Fibroblast of the aortic adventitia (primary cell): Measurements from ENCODE around the gene HLA-F. TPM values are rescaled to one million over a fixed set of nuclear protein-coding genes. Genes with fewer than 3 reads are reported as not detected.
A peak's percentile ranks its signal among the peaks of the same experiment; 100 is the strongest.

Experiments used
- DNase-seq: peaks from one replicate; pipeline ENCODE4 v3.0.0-alpha.2; 2010; ENCODE audit warnings: low read depth
- H3K4me3 ChIP-seq: 2 replicates; pipeline ENCODE4 v1.5.1; 2011; ENCODE audit warnings: low read depth, mild to moderate bottlenecking, control low read depth, low read length, moderate library complexity
- total RNA-seq: library from RNA; depleted of rRNA; stranded (reverse); fragments of >200 nt; gene quantifications from 2 replicates; pipeline ENCODE4 v1.2.3, GENCODE V29; 2012; ENCODE audit warnings: low replicate concordance
- TF ChIP-seq, protein P1 (sequence below): IDR thresholded peaks from 2 replicates; pipeline ENCODE4 v1.5.1; 2011; ENCODE audit warnings: mild to moderate bottlenecking, low read length, control low read depth, inconsistent platforms; ENCODE audit not compliant: insufficient read depth

HLA-F gene
- total RNA-seq, 1 donor: 1.1 TPM

DNA sequence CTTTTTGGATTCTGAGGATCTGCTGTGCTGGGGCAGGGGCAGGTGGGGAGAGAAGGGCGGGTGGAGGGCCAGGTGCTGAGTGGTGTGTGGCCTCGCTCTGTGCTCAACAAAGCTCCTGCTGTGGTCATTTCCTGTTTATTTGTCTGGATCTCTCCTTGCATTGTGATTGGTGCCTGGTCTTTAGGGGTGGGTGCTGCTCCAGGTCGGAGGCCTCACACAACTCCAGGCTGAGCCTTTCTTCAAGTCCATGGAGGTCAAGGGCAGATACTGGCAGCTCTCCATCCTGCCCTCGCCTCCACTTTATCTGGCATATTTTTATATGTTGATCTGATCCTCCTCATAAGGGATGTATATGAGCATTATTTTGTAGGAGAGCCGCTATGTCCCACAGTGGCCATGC, 36.2 kb downstream of the HLA-F start:
- TF ChIP-seq, protein P1, sequence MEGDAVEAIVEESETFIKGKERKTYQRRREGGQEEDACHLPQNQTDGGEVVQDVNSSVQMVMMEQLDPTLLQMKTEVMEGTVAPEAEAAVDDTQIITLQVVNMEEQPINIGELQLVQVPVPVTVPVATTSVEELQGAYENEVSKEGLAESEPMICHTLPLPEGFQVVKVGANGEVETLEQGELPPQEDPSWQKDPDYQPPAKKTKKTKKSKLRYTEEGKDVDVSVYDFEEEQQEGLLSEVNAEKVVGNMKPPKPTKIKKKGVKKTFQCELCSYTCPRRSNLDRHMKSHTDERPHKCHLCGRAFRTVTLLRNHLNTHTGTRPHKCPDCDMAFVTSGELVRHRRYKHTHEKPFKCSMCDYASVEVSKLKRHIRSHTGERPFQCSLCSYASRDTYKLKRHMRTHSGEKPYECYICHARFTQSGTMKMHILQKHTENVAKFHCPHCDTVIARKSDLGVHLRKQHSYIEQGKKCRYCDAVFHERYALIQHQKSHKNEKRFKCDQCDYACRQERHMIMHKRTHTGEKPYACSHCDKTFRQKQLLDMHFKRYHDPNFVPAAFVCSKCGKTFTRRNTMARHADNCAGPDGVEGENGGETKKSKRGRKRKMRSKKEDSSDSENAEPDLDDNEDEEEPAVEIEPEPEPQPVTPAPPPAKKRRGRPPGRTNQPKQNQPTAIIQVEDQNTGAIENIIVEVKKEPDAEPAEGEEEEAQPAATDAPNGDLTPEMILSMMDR: no peak
- DNase-seq: no peak
- no peak overlapping the region for H3K4me3 ChIP-seq

DNA sequence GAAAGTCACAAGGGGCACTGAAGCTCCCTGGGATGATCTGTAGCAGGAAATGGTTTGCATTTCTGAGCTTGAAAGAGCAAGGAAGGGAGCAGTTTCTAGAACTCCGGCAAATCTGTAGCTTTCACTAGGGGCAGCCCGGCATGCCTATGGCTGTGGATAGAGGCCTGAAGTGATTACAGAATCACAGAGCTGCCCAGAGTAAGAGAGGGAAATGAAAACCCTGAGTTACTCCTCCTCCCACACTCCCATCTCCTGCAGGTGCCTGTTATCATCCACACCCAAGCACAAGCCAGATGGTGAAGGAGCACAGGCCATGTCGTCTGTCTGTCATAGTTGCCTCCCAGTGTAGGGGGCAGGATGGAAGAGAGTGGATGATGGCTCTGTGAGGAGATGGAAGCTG, 37.1 kb downstream of the HLA-F start:
- TF ChIP-seq, protein P1: no peak
- no peak for DNase-seq
- H3K4me3 ChIP-seq: no peak overlapping the region

DNA sequence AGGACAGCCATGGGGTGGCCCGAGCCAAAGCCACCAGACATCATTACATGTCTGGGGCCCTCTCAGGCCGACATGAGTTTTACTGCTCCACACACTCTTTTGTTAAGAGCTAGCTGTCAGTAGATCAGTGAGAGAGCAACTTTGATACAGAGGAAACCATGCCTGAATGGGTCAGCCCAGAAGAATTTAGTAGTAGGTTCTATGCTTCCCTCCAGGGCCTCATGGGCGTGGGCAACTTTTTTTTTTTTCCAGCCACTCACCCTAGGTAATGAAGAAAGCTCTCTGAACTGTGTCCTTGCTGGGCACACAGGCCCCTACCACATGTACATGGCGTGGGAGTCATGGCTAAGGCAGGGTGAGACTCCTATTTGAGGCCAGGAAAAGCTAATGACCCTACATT, 38.8 kb downstream of the HLA-F start:
- DNase-seq: no peak
- TF ChIP-seq, protein P1: no peak
- no peak overlapping the region for H3K4me3 ChIP-seq

DNA sequence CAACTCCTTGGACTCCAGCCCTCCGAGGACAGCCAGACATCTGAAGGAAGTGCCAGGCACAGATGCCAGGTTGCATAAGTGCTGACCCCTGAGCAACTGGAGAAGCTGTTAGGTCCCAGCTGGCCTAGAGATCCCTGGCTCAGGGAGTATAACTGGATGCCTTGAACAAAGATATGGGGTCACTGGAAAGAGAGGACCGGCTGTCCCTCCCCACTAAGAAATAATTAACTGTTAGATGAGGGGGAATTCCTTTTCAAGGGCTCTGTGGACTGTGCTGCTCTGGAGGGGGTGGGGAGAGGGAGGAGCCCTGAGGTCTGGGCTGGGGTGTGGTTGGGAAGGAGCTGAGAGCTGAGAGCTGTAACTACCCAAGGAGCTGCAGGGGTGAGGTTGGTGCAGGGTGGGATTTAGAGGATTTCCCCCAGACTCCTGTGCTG, 39.6 kb downstream of the HLA-F start:
- peak; percentile 25 for DNase-seq
- TF ChIP-seq, protein P1: no peak
- H3K4me3 ChIP-seq: no peak overlapping the region

DNA sequence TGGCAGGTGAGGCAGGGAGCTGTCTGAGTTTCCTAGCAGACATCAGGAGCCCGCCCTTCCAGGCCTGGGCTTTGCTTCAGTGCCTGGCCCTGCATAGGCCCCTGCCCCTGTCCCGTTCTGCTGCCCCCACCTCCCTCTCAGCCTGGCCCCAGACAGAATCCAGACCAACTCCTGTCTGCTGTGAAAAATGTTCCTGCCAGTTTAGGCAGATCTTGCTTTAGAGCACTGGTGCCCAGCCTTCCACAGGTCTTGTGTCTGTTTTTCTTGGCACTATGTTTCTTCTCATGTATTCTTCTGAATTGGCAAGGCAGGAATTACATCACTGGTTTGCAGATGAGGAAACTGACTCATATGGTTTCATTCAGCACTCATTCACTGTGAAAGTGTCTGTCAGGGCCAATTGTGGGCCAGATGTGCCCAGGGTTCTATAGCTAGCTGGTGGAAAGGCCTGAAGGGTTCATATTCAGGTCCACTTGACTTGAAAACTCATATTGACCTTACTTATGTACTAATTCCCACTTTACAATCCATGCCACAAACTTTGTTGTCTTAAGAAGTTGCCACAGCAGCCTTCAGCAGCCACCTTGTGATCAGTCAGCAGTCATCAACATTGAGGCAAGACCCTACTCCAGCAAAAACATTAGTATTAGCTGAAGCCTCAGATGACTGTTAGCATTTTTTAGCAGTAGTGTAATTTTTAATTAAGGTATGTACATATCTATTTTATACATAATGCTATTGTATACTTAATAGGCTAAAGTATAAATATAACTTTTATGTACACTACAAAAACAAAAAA, 40.5 kb downstream of the HLA-F start:
- TF ChIP-seq, protein P1: no peak
- H3K4me3 ChIP-seq: no peak overlapping the region
- DNase-seq: peak; percentile 90

DNA sequence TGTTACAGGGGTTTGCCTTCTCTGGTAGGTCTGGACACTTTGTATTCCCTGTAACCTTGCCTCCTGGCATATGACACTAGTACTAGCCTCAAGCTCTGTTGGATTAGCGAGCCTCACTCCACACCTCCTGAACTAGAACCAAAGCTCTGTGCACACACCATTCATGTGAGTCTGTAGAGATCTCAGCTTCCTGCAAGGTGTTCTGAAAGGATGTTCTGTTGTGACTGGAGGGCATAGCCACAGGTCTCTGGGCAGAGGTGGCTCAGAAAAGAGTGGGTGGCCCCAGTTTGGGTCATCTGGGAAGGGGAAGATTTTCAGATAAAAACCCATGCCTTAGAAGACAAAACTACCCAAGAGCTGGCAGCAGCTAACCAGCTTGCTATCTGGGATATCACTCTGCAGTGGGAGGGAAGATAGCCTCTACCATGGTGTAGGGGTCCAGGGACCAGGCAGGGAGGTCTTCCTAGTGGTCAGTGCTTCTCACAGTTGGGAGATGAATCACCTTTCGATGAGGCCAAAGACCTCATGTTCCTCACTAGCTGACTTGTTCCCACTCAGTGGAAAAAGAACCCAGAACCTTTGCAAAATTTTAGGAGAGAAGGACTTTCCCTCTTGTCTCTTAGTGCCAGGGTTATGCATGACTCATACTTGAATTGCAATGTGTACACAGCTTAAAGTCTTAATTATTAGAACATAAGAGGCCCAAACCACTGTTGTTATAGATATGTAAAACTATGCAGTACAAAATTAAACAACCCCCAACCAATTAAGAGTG, 41.4 kb downstream of the HLA-F start:
- DNase-seq: peak; percentile 61
- TF ChIP-seq, protein P1: no peak
- H3K4me3 ChIP-seq: no peak overlapping the region
